Measurements from ENCODE around the gene GPN2. TPM values are rescaled to one million over a fixed set of nuclear protein-coding genes. Genes with fewer than 3 reads are reported as not detected.
A peak's percentile ranks its signal among the peaks of the same experiment; 100 is the strongest.

The GPN2 gene
- total and polyA plus RNA-seq, 7 experiments from 2014 or later = 9.1 to 50.6 (median 31.8) TPM

DNA sequence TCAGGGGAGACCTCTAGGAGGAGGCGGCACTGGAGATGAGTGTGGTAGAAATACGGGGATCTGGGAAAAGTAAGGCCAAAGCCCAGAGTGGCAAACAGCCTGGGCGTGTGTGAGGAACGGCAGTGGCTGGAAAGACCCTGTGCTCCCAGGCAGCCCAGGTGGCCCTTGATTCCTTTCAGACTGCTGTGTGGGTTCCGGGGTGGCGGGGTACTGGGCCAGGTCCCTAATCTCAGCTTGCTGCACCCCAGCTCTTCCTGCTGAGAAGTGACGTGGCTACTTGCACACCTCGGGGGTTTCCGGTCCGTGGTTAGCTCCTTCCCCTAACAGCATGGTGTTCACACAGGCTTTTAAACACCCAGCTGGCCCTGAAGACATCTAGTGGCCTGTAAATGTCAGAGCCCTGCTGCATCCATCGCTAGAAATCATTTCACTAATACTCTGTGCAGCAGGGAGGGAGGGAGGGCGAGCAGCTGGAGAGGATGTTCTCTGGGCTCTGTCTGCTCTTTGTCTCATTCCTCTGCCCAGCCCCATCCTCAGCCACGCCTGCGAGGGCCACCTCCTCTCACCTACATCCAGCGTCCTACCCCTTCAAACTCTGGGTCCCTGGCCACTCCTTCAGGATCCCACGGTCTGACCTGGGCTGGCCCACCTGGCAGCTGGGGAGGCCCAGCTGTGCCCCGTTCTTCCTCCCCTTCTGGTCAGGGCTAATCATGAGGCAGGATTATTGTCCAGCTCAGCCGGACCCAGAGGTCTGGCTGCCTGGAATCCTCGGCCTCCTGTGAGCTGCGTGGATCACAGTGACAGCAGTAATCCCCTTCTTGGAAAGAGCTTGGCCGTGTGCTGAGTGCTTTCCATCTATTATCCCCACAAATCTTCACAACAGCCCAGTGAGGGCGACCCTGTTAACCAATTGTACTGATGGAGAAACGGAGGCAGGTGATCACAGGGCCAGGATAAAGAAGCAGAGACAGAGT, 56.4 kb downstream of the GPN2 start:
- CTCF ChIA-PET = interaction anchor here (0.6 to 2.8 kb wide), 19 partner anchors 9 to 1233 kb away, joined by 3 to 27 read pairs (median 4); partner anchors contain the start of gene PIGV
- peaks cover 13 to 50% (median 17%) of the 10 kb centered on the region in 3 experiments for H3K36me3 ChIP-seq (ENCODE audit: control insufficient read depth in 2 of 3, insufficient read depth in 3 of 3, low read length in 3 of 3)

DNA sequence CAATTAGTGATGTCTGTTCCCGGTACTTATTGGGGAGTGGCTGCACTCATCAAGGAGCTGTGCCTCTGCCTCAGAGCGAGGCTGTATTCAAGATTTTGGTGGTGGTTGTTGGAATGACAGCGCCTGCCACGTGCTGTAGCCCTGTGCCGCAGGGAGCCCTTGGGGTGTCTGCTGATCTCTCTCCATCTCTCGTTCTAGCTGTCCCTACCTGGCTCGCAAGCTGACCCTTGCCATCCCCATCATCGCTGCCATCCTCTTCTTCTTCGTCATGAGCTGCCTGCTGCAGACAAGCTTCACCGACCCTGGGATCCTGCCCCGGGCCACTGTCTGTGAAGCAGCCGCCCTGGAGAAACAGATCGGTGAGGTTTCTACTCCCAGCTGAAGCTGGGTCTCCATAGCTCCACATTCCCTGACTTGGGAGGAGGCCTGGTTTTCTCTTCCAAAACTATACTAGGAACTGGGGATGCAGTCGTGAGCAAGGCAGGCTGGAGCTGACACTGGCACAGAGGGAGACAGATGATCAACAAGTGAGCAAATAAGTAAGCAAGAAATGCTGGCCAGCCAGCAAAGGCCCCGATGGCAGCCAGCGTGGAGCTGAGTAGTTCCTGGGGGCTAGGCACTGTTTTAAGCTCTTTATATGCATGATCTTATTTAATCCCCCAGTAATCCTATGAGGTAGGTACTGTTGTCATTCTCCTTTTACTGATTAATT, 57.7 kb downstream of the GPN2 start:
- Histone ChIP-seq H3K9me3 (ENCODE audit: control insufficient read depth in 2 of 3, low read length in 3 of 3) (no peaks in the 10 kb centered on the region), H3K27ac (ENCODE audit: low read depth, low read length) (peak overlapping the region; percentile 99), H3K4me3 (ENCODE audit: low read length) (no peak overlapping the region), H3K4me1 (ENCODE audit: control insufficient read depth in 2 of 2, insufficient read depth in 2 of 2, low read length in 2 of 2) (peaks cover 53 to 60% of the 10 kb centered on the region in 2 donors), H3K27me3 (ENCODE audit: control insufficient read depth in 2 of 2, insufficient read depth in 2 of 2, low read length in 2 of 2) (no peaks in the 10 kb centered on the region), H3K36me3 (ENCODE audit: control insufficient read depth in 2 of 3, insufficient read depth in 3 of 3, low read length in 3 of 3) (peaks cover 13 to 39% (median 17%) of the 10 kb centered on the region in 3 experiments)
- Mint-ChIP-seq H3K36me3 (peaks cover 0 to 56% (median 10%) of the 10 kb centered on the region in 5 donors), H3K27ac (peak overlapping the region; percentile 95 to 100 (median 99)), H3K4me1 (peaks cover 52 to 80% (median 75%) of the 10 kb centered on the region in 7 donors), H3K9me3 (no peaks in the 10 kb centered on the region), H3K27me3 (no peaks in the 10 kb centered on the region), H3K4me3 (peak overlapping the region in 9 of 10 donors; percentile 39 to 87 (median 82))
- ChIA-PET CTCF (interaction anchor here (0.8 to 2.8 kb wide), 6 partner anchors 9 to 230 kb away, joined by 3 to 27 read pairs (median 6); partner anchors contain the start of gene PIGV), POLR2A (interaction anchor here (0.6 to 3.1 kb wide), 10 partner anchors 9 to 360 kb away, joined by 3 to 34 read pairs (median 6); partner anchors contain the start of genes GPATCH3, GPN2, HMGN2 and PIGV)
- ATAC-seq (no peak), DNase-seq (no peak)
- intact Hi-C loops (cut with micrococcal nuclease) = loop anchor here (2.0 kb wide), 3 partner anchors 22 to 360 kb away; partner anchors contain the start of gene HMGN2 (in 1 of the 2)

More for the DNA sequence above, 56.4 kb downstream of the GPN2 start:
- H3K27me3 ChIP-seq (ENCODE audit: control insufficient read depth in 2 of 2, insufficient read depth in 2 of 2, low read length in 2 of 2) = no peaks in the 10 kb centered on the region
- intact Hi-C loops (cut with micrococcal nuclease) = loop anchor here (1.0 to 2.0 kb wide), 8 partner anchors 13 to 361 kb away; partner anchors contain the start of gene HMGN2 (in 1 of the 2)
- POLR2A ChIA-PET = interaction anchor here (0.5 to 3.1 kb wide), 21 partner anchors 9 to 1059 kb away, joined by 3 to 34 read pairs (median 4); partner anchors contain the start of genes GPATCH3, GPN2, HMGN2 and KDF1
- no peaks in the 10 kb centered on the region for H3K9me3 ChIP-seq (ENCODE audit: control insufficient read depth in 2 of 3, low read length in 3 of 3)
- H3K4me3 ChIP-seq (ENCODE audit: low read length) = peak overlapping the region; percentile 59
- Mint-ChIP-seq H3K4me1 (peaks cover 50 to 75% (median 64%) of the 10 kb centered on the region in 7 donors), H3K36me3 (peaks cover 4 to 51% (median 11%) of the 10 kb centered on the region in 5 donors), H3K27ac (peak overlapping the region; percentile 95 to 100 (median 99)), H3K4me3 (peak overlapping the region; percentile 69 to 87 (median 84)), H3K9me3 (no peaks in the 10 kb centered on the region), H3K27me3 (no peaks in the 10 kb centered on the region)
- peak; percentile 97 for ATAC-seq
- H3K27ac ChIP-seq (ENCODE audit: low read depth, low read length) = peak overlapping the region; percentile 99
- DNase-seq = peak; percentile 59 to 95 (median 88)
- peaks cover 49% of the 10 kb centered on the region in 2 donors for H3K4me1 ChIP-seq (ENCODE audit: control insufficient read depth in 2 of 2, insufficient read depth in 2 of 2, low read length in 2 of 2)

DNA sequence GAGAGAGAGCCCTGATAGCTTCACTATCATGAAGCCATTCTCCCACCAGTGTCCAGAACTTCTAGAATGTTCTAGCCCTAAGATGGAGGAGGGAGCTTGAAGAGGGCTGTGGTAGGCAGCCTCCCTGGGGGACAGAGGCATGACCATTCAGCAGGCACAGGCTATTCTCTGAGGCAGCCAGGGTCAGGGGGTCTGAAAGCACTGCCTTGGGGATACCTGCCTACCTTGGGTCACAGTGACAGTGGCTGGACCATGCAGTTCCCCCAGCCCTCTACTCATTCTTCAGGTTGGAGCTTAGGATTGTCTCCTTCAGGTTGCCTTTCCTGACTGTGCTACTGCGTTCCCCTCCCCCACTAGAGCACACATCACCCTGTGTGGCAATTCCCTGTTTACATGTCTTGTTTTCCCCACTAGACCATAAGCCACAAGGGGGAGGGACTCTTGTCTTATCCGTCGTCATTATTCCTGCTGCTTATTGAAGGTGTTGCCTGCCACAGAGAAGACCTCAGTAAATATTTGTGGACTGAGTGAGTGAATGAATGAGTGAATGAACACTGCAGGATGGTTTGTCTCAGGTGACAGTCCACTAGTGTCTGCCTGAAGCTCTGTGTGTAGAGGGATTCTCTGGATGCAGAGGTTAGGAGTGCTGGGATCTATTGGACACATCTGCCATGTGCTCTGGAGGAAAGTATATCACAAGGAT, 58.4 kb downstream of the GPN2 start:
- CTCF ChIA-PET = interaction anchor here (0.9 to 2.7 kb wide), 4 partner anchors 9 to 218 kb away, joined by 3 to 13 read pairs (median 4); partner anchors contain the start of gene PIGV
- DNase-seq (peak in 1 of 9 donors; percentile 14), ATAC-seq (no peak)
- Mint-ChIP-seq H3K27ac (peak overlapping the region; percentile 95 to 100 (median 99)), H3K9me3 (no peaks in the 10 kb centered on the region), H3K36me3 (peaks cover 0 to 58% (median 10%) of the 10 kb centered on the region in 5 donors), H3K27me3 (no peaks in the 10 kb centered on the region), H3K4me3 (peak overlapping the region in 5 of 10 donors; percentile 0 to 86 (median 35)), H3K4me1 (peaks cover 54 to 82% (median 78%) of the 10 kb centered on the region in 7 donors)
- H3K9me3 ChIP-seq (ENCODE audit: control insufficient read depth in 2 of 3, low read length in 3 of 3) = no peaks in the 10 kb centered on the region
- no peaks in the 10 kb centered on the region for H3K27me3 ChIP-seq (ENCODE audit: control insufficient read depth in 2 of 2, insufficient read depth in 2 of 2, low read length in 2 of 2)
- H3K4me1 ChIP-seq (ENCODE audit: control insufficient read depth in 2 of 2, insufficient read depth in 2 of 2, low read length in 2 of 2) = peaks cover 54 to 62% of the 10 kb centered on the region in 2 donors
- POLR2A ChIA-PET = interaction anchor here (0.6 to 3.1 kb wide), 5 partner anchors 10 to 69 kb away, joined by 5 to 34 read pairs (median 12); partner anchors contain the start of genes GPATCH3 and PIGV
- peak overlapping the region; percentile 99 for H3K27ac ChIP-seq (ENCODE audit: low read depth, low read length)
- no peak overlapping the region for H3K4me3 ChIP-seq (ENCODE audit: low read length)
- H3K36me3 ChIP-seq (ENCODE audit: control insufficient read depth in 2 of 3, insufficient read depth in 3 of 3, low read length in 3 of 3) = peaks cover 13 to 39% (median 17%) of the 10 kb centered on the region in 3 experiments
- intact Hi-C loops (cut with micrococcal nuclease) = loop anchor here (2.0 kb wide), 3 partner anchors 21 to 359 kb away; partner anchors contain the start of gene HMGN2 (in 1 of the 2)

DNA sequence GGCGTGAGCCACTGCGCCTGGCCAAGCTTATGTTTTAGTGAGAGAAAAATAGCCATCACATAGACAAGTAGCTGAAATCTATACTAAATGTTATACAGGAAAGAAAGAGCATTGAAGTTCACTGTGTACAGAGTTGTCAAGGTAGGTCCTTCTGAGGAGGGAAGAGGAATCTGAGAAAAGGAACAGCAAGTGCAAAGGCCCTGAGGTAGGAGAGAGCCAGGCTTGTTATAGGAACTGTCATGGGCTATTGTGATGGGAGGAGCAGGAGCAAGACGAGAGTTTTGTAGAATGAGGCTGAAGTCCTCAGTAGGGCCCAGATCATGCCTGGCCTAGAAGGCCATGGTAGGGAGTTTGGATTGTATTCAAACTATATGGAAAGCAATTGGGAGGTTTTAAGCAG, 59.0 kb downstream of the GPN2 start:
- ChIA-PET CTCF (interaction anchor here (1.7 kb wide), 1 partner anchor 20 kb away, joined by 5 read pairs; no protein-coding TSS in a partner anchor), POLR2A (interaction anchor here (1.0 to 1.9 kb wide), 4 partner anchors 10 to 59 kb away, joined by 3 to 5 read pairs (median 5); partner anchors contain the start of genes GPN2 and SFN)
- DNase-seq (no peak), ATAC-seq (no peak)
- Histone ChIP-seq H3K27ac (ENCODE audit: low read depth, low read length) (peak overlapping the region; percentile 99), H3K4me3 (ENCODE audit: low read length) (no peak overlapping the region), H3K9me3 (ENCODE audit: control insufficient read depth in 2 of 3, low read length in 3 of 3) (no peaks in the 10 kb centered on the region), H3K4me1 (ENCODE audit: control insufficient read depth in 2 of 2, insufficient read depth in 2 of 2, low read length in 2 of 2) (peaks cover 57 to 63% of the 10 kb centered on the region in 2 donors), H3K36me3 (ENCODE audit: control insufficient read depth in 2 of 3, insufficient read depth in 3 of 3, low read length in 3 of 3) (peaks cover 13 to 36% (median 17%) of the 10 kb centered on the region in 3 experiments), H3K27me3 (ENCODE audit: control insufficient read depth in 2 of 2, insufficient read depth in 2 of 2, low read length in 2 of 2) (no peaks in the 10 kb centered on the region)
- intact Hi-C loops (cut with micrococcal nuclease) = no loop called here
- Mint-ChIP-seq H3K4me3 (peak overlapping the region in 6 of 10 donors; percentile 0 to 45 (median 8)), H3K27me3 (no peaks in the 10 kb centered on the region), H3K4me1 (peaks cover 53 to 82% (median 81%) of the 10 kb centered on the region in 7 donors), H3K9me3 (no peaks in the 10 kb centered on the region), H3K27ac (peak overlapping the region; percentile 76 to 100 (median 98)), H3K36me3 (peaks cover 0 to 56% (median 10%) of the 10 kb centered on the region in 5 donors)

DNA sequence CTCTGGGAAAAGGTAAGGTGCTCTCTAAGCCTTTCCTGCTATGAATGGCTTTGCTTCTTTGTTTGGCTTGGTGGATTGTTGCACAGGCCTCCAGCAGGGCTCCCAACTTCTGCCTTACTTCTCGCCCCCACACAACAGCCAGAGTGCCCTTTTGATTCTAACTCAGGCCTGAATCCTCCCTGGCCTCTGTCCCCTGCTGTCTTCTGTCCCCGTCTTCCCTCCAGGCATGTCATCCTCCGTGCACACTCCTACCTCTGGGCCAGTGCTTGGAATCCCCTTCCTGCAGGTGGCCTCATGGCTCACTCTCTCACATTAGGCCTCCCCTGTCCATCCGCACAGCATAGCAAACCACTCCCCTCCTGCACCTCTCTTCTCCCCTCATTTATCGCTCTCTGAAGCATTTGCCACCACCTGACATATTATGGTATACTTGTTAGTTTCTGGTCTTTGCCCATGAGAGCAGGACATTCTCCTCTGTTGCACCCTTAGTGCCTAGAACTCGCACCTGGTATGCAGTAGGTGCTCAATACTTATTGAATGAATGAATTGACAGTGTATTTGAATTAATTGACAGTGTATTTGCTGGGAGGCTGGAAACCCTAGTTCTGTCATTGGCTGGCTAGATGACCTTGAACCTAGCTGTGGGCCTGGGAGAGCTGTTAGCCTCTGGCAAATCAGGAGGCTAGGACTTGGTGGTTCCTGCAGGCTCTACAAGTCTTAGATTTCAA, 60.7 kb downstream of the GPN2 start:
- H3K4me3 Mint-ChIP-seq = peak overlapping the region; percentile 87 to 99 (median 92)
- POLR2A ChIA-PET = interaction anchor here (0.6 to 1.9 kb wide), 3 partner anchors 8 to 524 kb away, joined by 3 to 5 read pairs (median 5); partner anchors contain the start of gene GPN2
- Histone ChIP-seq H3K27me3 (ENCODE audit: control insufficient read depth in 2 of 2, insufficient read depth in 2 of 2, low read length in 2 of 2) (no peaks in the 10 kb centered on the region), H3K4me1 (ENCODE audit: control insufficient read depth in 2 of 2, insufficient read depth in 2 of 2, low read length in 2 of 2) (peaks cover 59 to 67% of the 10 kb centered on the region in 2 donors), H3K36me3 (ENCODE audit: control insufficient read depth in 2 of 3, insufficient read depth in 3 of 3, low read length in 3 of 3) (peaks cover 5 to 20% (median 13%) of the 10 kb centered on the region in 3 experiments), H3K27ac (ENCODE audit: low read depth, low read length) (peak overlapping the region; percentile 99), H3K9me3 (ENCODE audit: control insufficient read depth in 2 of 3, low read length in 3 of 3) (no peaks in the 10 kb centered on the region), H3K4me3 (ENCODE audit: low read length) (peak overlapping the region; percentile 14)
- no peaks in the 10 kb centered on the region for H3K27me3 Mint-ChIP-seq
- DNase-seq (no peak), ATAC-seq (no peak)
- intact Hi-C loops (cut with micrococcal nuclease) = no loop called here
- CTCF ChIA-PET = interaction anchor here (1.4 kb wide), 1 partner anchor 19 kb away, joined by 9 read pairs; no protein-coding TSS in a partner anchor
- peak overlapping the region; percentile 90 to 100 (median 95) for H3K27ac Mint-ChIP-seq
- peaks cover 0 to 46% (median 5%) of the 10 kb centered on the region in 5 donors for H3K36me3 Mint-ChIP-seq
- peaks cover 59 to 89% (median 83%) of the 10 kb centered on the region in 7 donors for H3K4me1 Mint-ChIP-seq
- H3K9me3 Mint-ChIP-seq = no peaks in the 10 kb centered on the region

Measured in naive thymus-derived CD4-positive, alpha-beta T cell (primary cell).